Immature natural killer cell (primary cell): ENCODE measurements around the gene HRH4. TPM values are rescaled to one million over a fixed set of nuclear protein-coding genes. Genes with fewer than 3 reads are reported as not detected.

Experiments
- DNase-seq, 3 donors: peaks; one replicate each; pipeline ENCODE4 v3.0.0; 2022; ENCODE audit warnings: mixed read lengths in 1 of 3
- H3K27ac Mint-ChIP-seq, 6 donors: one replicate each; pipeline ENCODE4 v1.8.0; 2020; ENCODE audit warnings: mixed read lengths in 6 of 6, mild to moderate bottlenecking in 5 of 6, inconsistent platforms in 4 of 6, moderate library complexity in 3 of 6
- H3K27me3 Mint-ChIP-seq, 3 donors: one replicate each; pipeline ENCODE4 v1.8.0; 2020 to 2021; ENCODE audit warnings: low read depth in 3 of 3, mild to moderate bottlenecking in 3 of 3, mixed read lengths in 3 of 3, moderate library complexity in 3 of 3, inconsistent platforms in 1 of 3
- H3K36me3 Mint-ChIP-seq, 3 donors: one replicate each; pipeline ENCODE4 v1.8.0; 2020; ENCODE audit warnings: mixed read lengths in 3 of 3, inconsistent platforms in 2 of 3, mild to moderate bottlenecking in 2 of 3
- H3K4me1 Mint-ChIP-seq, 2 donors: one replicate each; pipeline ENCODE4 v1.8.0; 2020; ENCODE audit warnings: inconsistent platforms in 2 of 2, mild to moderate bottlenecking in 2 of 2, mixed read lengths in 2 of 2, moderate library complexity in 1 of 2
- H3K4me3 Mint-ChIP-seq, 5 donors: one replicate each; pipeline ENCODE4 v1.8.0; 2020; ENCODE audit warnings: mild to moderate bottlenecking in 5 of 5, mixed read lengths in 5 of 5, inconsistent platforms in 3 of 5, moderate library complexity in 3 of 5
- H3K9me3 Mint-ChIP-seq, 6 donors: one replicate each; pipeline ENCODE4 v1.8.0; 2020; ENCODE audit warnings: mild to moderate bottlenecking in 6 of 6, mixed read lengths in 6 of 6, inconsistent platforms in 4 of 6, moderate library complexity in 3 of 6
- polyA plus RNA-seq, 3 donors: library from polyadenylated mRNA; unstranded; fragments of 300-500 nt; fragmentation: Illumina TruSeq; gene quantifications; one replicate each; pipeline ENCODE4 v1.2.3, GENCODE V29; 2021

HRH4 gene
- polyA plus RNA-seq, 3 donors from 2014 or later = not detected

DNA sequence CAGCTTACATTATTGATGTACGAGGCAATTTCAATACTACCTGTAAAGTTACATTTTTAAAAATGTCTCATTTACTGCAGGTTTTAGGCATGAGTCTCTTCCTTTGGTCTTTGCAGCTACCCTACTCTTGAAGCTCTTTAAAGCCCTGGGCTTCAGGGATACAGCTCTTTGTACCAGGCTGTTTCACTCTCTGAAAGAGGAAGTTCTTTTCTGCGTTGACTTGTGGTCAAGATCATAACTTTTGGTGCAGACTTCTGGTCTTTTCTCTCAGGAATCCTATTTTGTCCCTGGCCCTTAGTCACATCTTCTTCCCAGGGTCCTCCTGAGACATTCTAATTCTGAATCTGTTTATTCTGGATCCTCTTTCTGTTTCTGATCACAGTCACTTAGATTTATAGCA is 16.6 kb upstream of the HRH4 start:
- Mint-ChIP-seq H3K4me3 (no peak overlapping the region), H3K27me3 (no peaks in the 10 kb centered on the region), H3K27ac (no peak overlapping the region), H3K9me3 (no peaks in the 10 kb centered on the region), H3K4me1 (no peaks in the 10 kb centered on the region), H3K36me3 (peaks cover 36 to 56% (median 47%) of the 10 kb centered on the region in 3 donors)
- DNase-seq = no peak

DNA sequence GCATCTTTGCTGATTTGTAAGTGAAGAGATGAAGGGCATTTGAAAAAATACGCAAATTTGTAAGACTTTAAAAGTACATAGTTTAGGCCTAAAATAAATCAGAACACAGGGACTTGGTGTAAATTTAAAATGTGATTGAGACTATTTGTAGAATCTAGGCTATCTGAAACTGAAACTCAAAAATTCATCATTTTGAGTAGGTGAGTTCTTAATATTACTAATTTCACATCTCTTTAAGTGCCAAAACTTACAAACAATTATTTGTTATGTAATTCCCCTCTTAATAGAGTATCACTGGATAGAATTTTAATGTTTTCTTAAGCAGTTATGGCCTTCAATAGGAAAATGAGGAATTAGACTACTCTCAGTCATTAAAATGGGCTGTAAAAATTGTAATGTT is 14.0 kb upstream of the HRH4 start:
- H3K27ac Mint-ChIP-seq = no peak overlapping the region
- DNase-seq = no peak
- no peaks in the 10 kb centered on the region for H3K9me3 Mint-ChIP-seq
- H3K27me3 Mint-ChIP-seq = no peaks in the 10 kb centered on the region
- no peaks in the 10 kb centered on the region for H3K4me1 Mint-ChIP-seq
- H3K36me3 Mint-ChIP-seq = peaks cover 45 to 61% (median 60%) of the 10 kb centered on the region in 3 donors
- no peak overlapping the region for H3K4me3 Mint-ChIP-seq

GRCh38 chr18:24446953-24447538 is 13.4 kb upstream of the HRH4 start:
- no peaks in the 10 kb centered on the region for H3K4me1 Mint-ChIP-seq
- no peak for DNase-seq
- no peak overlapping the region for H3K27ac Mint-ChIP-seq
- no peak overlapping the region for H3K4me3 Mint-ChIP-seq
- no peaks in the 10 kb centered on the region for H3K9me3 Mint-ChIP-seq
- H3K36me3 Mint-ChIP-seq = peaks cover 42 to 61% (median 58%) of the 10 kb centered on the region in 3 donors
- no peaks in the 10 kb centered on the region for H3K27me3 Mint-ChIP-seq

DNA sequence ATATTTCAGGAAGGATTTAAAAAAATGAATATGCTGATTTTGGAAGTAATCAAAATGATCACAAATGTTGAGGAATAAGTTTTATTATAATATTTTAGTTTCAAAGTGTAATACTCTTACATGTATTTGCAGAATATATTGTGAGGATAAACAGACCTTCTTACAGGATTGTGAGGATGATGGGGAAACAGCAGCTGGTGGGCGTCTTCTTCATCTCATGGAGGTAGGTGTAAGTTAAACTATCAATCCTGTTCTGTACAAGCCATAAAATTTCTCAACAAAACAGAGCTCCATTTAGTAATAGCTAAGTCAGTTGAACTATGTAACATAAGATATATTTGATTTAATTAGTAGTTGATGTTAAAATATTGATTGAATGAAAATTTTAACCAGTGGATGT is 12.5 kb upstream of the HRH4 start:
- H3K36me3 Mint-ChIP-seq = peaks cover 42 to 63% (median 58%) of the 10 kb centered on the region in 3 donors
- no peaks in the 10 kb centered on the region for H3K4me1 Mint-ChIP-seq
- no peak overlapping the region for H3K4me3 Mint-ChIP-seq
- no peak overlapping the region for H3K27ac Mint-ChIP-seq
- no peaks in the 10 kb centered on the region for H3K9me3 Mint-ChIP-seq
- DNase-seq = no peak
- no peaks in the 10 kb centered on the region for H3K27me3 Mint-ChIP-seq

GRCh38 chr18:24456549-24456948 is 3.9 kb upstream of the HRH4 start:
- no peak for DNase-seq
- Mint-ChIP-seq H3K27ac (no peak overlapping the region), H3K9me3 (no peaks in the 10 kb centered on the region), H3K27me3 (no peaks in the 10 kb centered on the region), H3K36me3 (peaks cover 11 to 29% (median 11%) of the 10 kb centered on the region in 3 donors), H3K4me3 (no peak overlapping the region), H3K4me1 (no peaks in the 10 kb centered on the region)

DNA sequence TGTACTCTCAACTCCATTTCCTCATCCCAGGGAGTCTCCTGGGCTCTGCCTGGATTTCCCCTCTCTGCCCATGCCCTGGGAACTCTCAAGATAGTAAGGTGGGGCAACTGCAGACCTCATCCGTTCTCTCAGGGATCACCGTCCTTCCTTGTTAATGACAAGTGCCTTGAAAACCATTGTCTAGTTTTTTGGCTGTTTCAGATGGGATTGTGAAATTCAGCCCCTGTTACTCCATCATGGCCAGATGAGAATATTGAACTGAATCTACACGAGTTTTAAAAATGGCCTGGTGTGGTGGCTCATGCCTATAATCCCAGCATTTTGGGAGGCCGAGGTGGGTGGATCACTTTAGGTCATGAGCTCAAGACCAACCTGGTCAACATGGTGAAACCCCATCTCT is 665 bp upstream of the HRH4 start:
- no peaks in the 10 kb centered on the region for H3K27me3 Mint-ChIP-seq
- H3K4me1 Mint-ChIP-seq = no peaks in the 10 kb centered on the region
- no peaks in the 10 kb centered on the region for H3K9me3 Mint-ChIP-seq
- no peak for DNase-seq
- no peak overlapping the region for H3K4me3 Mint-ChIP-seq
- peaks cover 4 to 14% (median 5%) of the 10 kb centered on the region in 3 donors for H3K36me3 Mint-ChIP-seq
- H3K27ac Mint-ChIP-seq = no peak overlapping the region

DNA sequence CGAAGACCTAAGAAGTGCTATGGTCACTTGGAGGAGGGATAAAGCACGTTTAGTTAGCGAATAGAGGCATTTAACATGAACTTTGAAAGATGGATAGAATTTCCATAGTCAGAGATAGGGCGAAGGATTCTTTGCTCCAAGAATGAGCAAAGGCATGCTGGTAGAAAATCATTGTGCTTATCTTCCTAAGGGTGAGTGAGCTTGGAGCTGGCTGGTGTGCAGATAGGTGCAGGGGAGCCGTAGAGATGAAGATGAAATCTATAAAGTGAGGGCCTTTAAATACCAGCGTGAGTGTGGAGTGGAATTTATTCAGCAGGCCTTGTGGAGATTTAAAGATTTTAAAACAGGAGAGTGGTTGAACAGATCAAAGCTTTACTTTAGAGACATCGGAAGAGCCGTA is 1.6 kb downstream of the HRH4 start:
- H3K36me3 Mint-ChIP-seq = peaks cover 0 to 5% (median 0%) of the 10 kb centered on the region in 3 donors
- H3K27ac Mint-ChIP-seq = no peak overlapping the region
- H3K9me3 Mint-ChIP-seq = no peaks in the 10 kb centered on the region
- no peaks in the 10 kb centered on the region for H3K27me3 Mint-ChIP-seq
- H3K4me1 Mint-ChIP-seq = no peaks in the 10 kb centered on the region
- H3K4me3 Mint-ChIP-seq = no peak overlapping the region
- DNase-seq = no peak

- no peak for DNase-seq
- H3K27me3 Mint-ChIP-seq = peaks cover 0 to 3% (median 0%) of the 10 kb centered on the region in 3 donors
- H3K9me3 Mint-ChIP-seq = no peaks in the 10 kb centered on the region
- H3K27ac Mint-ChIP-seq = no peak overlapping the region
- peaks cover 0 to 8% (median 0%) of the 10 kb centered on the region in 3 donors for H3K36me3 Mint-ChIP-seq
- H3K4me1 Mint-ChIP-seq = no peaks in the 10 kb centered on the region
- no peak overlapping the region for H3K4me3 Mint-ChIP-seq
Measured at GRCh38 chr18:24462838-24463775, 2.7 kb downstream of the HRH4 start.

DNA sequence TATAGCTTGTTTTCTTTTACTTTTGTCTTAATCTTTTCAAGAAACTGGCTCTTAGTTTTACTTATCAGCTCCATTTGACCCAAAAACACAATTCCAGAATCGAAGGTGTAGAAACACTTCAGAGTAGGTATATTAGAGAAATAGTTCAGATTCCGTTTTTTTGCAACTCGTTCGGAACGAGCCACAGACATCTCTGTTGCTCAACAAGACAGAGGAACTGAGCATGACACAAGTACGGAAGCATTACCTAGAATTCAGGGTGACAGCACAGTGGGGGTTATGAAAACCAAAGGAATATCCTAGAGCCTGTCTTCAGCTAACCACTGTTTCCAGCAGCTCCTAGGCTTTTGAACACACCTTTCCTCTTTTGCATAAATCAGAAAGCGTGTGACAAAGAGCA is 5.0 kb downstream of the HRH4 start:
- no peak for DNase-seq
- no peak overlapping the region for H3K27ac Mint-ChIP-seq
- no peaks in the 10 kb centered on the region for H3K9me3 Mint-ChIP-seq
- peaks cover 0 to 3% (median 0%) of the 10 kb centered on the region in 3 donors for H3K36me3 Mint-ChIP-seq
- no peaks in the 10 kb centered on the region for H3K4me1 Mint-ChIP-seq
- no peak overlapping the region for H3K4me3 Mint-ChIP-seq
- H3K27me3 Mint-ChIP-seq = peaks cover 0 to 4% (median 0%) of the 10 kb centered on the region in 3 donors

DNA sequence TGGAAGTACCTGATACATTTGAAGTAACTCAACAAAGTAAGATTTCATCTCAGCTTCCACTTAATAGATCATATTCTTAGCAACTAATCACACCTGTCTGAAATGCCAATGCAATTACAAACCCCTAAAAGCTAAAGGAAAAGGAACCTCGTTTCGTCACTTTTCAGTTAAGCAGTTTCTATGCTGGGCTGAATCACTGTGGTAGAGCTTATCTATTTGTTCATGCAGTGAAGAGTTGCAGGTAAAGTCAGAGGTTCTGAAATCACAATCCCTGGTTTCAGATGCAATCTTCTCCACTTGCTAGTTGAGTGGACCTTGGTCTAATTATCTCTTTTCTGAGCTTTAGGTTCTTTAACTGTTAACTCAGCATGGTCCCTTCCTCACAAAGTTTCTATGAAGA is 6.3 kb downstream of the HRH4 start:
- peaks cover 0 to 3% (median 0%) of the 10 kb centered on the region in 3 donors for H3K36me3 Mint-ChIP-seq
- no peak overlapping the region for H3K27ac Mint-ChIP-seq
- H3K4me3 Mint-ChIP-seq = no peak overlapping the region
- H3K27me3 Mint-ChIP-seq = peaks cover 0 to 4% (median 0%) of the 10 kb centered on the region in 3 donors
- H3K4me1 Mint-ChIP-seq = no peaks in the 10 kb centered on the region
- DNase-seq = no peak
- H3K9me3 Mint-ChIP-seq = no peaks in the 10 kb centered on the region

DNA sequence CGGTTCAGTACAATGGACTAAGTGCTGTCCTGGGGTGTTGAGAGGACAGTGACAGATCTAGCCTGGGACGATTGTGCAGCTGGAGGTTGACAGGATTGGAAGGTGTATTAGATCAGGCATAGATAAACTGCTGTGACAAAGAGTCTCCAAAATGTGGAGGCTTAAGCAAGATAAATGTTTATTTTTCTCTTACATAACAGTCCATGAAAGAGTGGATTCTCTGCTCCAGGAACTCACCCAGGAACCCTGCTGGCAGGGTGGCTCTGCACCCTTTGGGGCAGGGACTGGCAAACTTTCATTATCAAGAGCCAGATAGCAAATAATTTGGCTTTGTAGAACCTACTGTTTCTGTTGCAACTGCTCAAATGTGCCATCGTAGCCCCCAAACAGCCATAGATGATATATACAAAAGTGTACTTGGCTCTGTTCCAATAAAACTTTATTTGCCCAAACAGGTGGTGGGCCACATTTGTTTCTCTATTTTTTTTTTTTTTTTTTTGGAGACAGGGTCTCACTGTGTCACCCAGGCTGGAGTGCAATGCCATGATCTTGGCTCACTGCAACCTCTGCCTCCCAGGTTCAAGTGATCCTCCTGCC is 9.7 kb downstream of the HRH4 start:
- H3K4me1 Mint-ChIP-seq = no peaks in the 10 kb centered on the region
- no peak overlapping the region for H3K27ac Mint-ChIP-seq
- H3K4me3 Mint-ChIP-seq = no peak overlapping the region
- H3K9me3 Mint-ChIP-seq = no peaks in the 10 kb centered on the region
- peaks cover 0 to 3% (median 0%) of the 10 kb centered on the region in 3 donors for H3K36me3 Mint-ChIP-seq
- DNase-seq = no peak
- H3K27me3 Mint-ChIP-seq = peaks cover 0 to 4% (median 2%) of the 10 kb centered on the region in 3 donors

DNA sequence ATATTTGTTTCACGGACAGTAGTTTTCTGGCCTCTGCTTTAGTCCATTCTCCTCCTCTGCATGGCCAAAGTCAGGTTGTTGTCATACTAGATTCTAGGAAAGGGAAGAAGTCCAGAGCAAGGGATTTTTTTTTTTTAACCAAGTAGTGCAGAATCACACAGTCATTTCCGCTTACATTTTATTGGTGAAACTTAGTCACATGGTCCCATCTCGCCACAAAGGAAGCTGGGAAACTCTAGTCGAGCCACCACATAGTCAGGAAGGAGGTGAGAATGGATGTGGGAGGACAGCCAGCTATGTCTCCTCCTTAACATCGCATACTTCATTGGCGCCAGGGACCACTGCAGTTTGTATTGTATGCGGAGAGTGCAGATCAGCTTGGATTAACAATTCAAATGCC is 10.4 kb downstream of the HRH4 start:
- H3K27me3 Mint-ChIP-seq = peaks cover 2 to 4% (median 2%) of the 10 kb centered on the region in 3 donors
- H3K9me3 Mint-ChIP-seq = no peaks in the 10 kb centered on the region
- H3K27ac Mint-ChIP-seq = no peak overlapping the region
- H3K4me3 Mint-ChIP-seq = no peak overlapping the region
- DNase-seq = no peak
- peaks cover 0 to 3% (median 0%) of the 10 kb centered on the region in 3 donors for H3K36me3 Mint-ChIP-seq
- no peaks in the 10 kb centered on the region for H3K4me1 Mint-ChIP-seq

DNA sequence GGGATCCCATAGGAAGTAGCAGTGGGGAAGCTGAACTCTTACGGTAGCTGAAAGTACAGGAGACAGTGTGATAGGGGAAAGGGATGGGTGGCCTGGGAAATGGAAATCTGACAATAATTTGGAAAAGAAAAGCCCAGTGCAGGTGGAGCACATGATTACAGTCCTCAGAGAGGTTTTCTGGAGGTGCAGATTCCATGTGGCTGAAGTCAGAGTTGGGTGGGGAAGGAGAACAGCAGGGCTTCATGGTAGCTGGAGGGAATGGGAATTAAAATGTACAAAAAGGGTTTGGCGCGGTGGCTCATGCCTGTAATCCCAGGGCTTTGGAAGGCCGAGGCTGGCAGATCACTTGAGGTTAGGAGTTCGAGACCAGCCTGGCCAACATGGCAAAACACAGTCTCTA is 12.2 kb downstream of the HRH4 start:
- Mint-ChIP-seq H3K4me3 (no peak overlapping the region), H3K36me3 (no peaks in the 10 kb centered on the region), H3K27me3 (peaks cover 1 to 2% (median 2%) of the 10 kb centered on the region in 3 donors), H3K27ac (no peak overlapping the region), H3K4me1 (no peaks in the 10 kb centered on the region), H3K9me3 (no peaks in the 10 kb centered on the region)
- DNase-seq = no peak

DNA sequence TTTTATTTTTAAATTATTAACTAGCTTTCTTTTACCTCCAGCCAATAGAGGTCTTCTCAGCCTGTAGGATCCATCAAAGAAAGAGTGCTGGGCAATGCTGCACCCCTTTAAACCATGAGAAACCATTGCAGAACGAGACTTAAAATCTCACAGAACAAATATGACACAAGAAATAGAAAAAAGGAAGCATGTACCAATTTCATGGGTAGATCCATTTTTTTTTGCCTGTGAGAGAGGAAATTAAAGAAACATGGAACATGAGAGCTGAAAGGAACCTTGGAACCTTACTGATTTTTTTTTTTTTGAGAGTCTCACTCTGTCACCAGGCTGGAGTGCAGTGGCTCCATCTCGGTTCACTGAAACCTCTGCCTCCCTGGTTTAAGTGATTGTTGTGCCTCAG is 14.0 kb downstream of the HRH4 start:
- H3K4me3 Mint-ChIP-seq = no peak overlapping the region
- H3K4me1 Mint-ChIP-seq = no peaks in the 10 kb centered on the region
- DNase-seq = no peak
- H3K36me3 Mint-ChIP-seq = no peaks in the 10 kb centered on the region
- H3K27ac Mint-ChIP-seq = no peak overlapping the region
- H3K27me3 Mint-ChIP-seq = peaks cover 1 to 2% (median 2%) of the 10 kb centered on the region in 3 donors
- no peaks in the 10 kb centered on the region for H3K9me3 Mint-ChIP-seq
